Adrenal gland (tissue), 12 donors: ENCODE results near the gene FSD1. TPM values are rescaled to one million over a fixed set of nuclear protein-coding genes. Genes with fewer than 3 reads are reported as not detected.
"Not testable (repeated sequence)": the region's sequence is repeated elsewhere in the genome, so short reads cannot be mapped to it uniquely, and the experiment has no call there.

Experiments used
- DNase-seq, 7 donors: peaks; one replicate each; pipeline ENCODE4 v3.0.0-alpha.2; 2019 to 2020
- H3K27ac ChIP-seq, 5 donors: fragments of 200-600 bp; sonication (generic) in 4 of 5; 1 replicate in 3 of 5; 2 replicates in 2 of 5; pipeline versions ENCODE4 v1.5.1 to v1.8.0; 2016 to 2020; ENCODE audit warnings: mild to moderate bottlenecking in 1 of 5
- H3K27me3 ChIP-seq: fragments of 200-600 bp; 2 replicates; pipeline ENCODE4 v1.8.0; 2021
- H3K36me3 ChIP-seq, 2 donors: fragments of 200-600 bp; replicated peaks in 1 of 2; 1 replicate in 1 of 2; 2 replicates in 1 of 2; pipeline versions ENCODE4 v1.5.1 to v1.8.0; 2018 to 2022
- H3K4me1 ChIP-seq, 2 donors: fragments of 200-600 bp; replicated peaks in 1 of 2; 1 replicate in 1 of 2; 2 replicates in 1 of 2; pipeline versions ENCODE4 v1.5.1 to v1.8.0; 2018 to 2021
- H3K4me3 ChIP-seq, 4 donors: fragments of 200-600 bp; sonication (generic) in 3 of 4; one replicate each; pipeline ENCODE4 v1.5.1; 2016 to 2018
- H3K9me3 ChIP-seq, 3 donors: fragments of 200-600 bp; sonication (generic) in 1 of 3; replicated peaks in 1 of 3; 1 replicate in 2 of 3; 2 replicates in 1 of 3; pipeline versions ENCODE4 v1.5.1 to v1.8.0; 2016 to 2021
- POLR2A ChIP-seq, 2 donors: fragments of 450-650 bp; IDR thresholded peaks; one replicate each; pipeline ENCODE4 v1.6.1; 2017; ENCODE audit warnings: antibody characterized with exemption in 2 of 2, mild to moderate bottlenecking in 2 of 2, moderate library complexity in 1 of 2
- WGBS, 4 donors: extraction: QIAGEN DNeasy Blood & Tissue Kit in 2 of 4; methylation state at CpG; one replicate each; pipeline versions ENCODE4 v1.1.5 to v1.1.7; 2013 to 2017; 5-methylcytosine and 5-hydroxymethylcytosine counted together
- intact Hi-C, 2 donors: fragments of 100-400 bp; cut with DNase I; formaldehyde crosslinking; loops; one replicate each; pipeline versions ENCODE4 v1.14.1 to v1.15.0; 2022 to 2023
- polyA plus RNA-seq, 3 donors: library from polyadenylated mRNA; stranded (reverse); fragments of 200-250 nt in 2 of 3; fragments of 350-450 nt in 1 of 3; fragmentation: Illumina TruSeq in 1 of 3; extraction: RNeasy Lipid Tissue Mini Kit (QIAGEN cat#74804) in 1 of 3; gene quantifications; one replicate each; pipeline ENCODE4 v1.2.3, GENCODE V29; 2013 to 2014
- total RNA-seq, 9 donors: library from RNA; depleted of rRNA in 4 of 9; stranded (reverse); fragments of >200 nt in 4 of 9; fragments of 120-200 nt in 1 of 9; fragmentation: NEBNext Ultra II Directional in 1 of 9; extraction: Animal tissue kit (Norgen Biotek cat#: 25700) in 1 of 9; gene quantifications; one replicate each; pipeline versions ENCODE4 v1.1.0 to v1.2.4, GENCODE V29; 2013 to 2023
- TF ChIP-seq, protein P1 (sequence below), 6 experiments: fragments of 450-650 bp in 4 of 6; fragments of 200-600 bp in 2 of 6; sonication (generic) in 1 of 6; IDR thresholded peaks; 1 replicate in 5 of 6; 2 replicates in 1 of 6; pipeline versions ENCODE4 v1.5.1 to v1.8.0; 2016 to 2021; ENCODE audit warnings: antibody characterized with exemption in 6 of 6, mild to moderate bottlenecking in 2 of 6, moderate library complexity in 1 of 6
- donor health status: healthy with polysubstance abuse.
- donor health status: Bipolar disorder and iron deficiency.
- donor health status: DM: yes; HTN: yes; CAD: no.
- donor health status: DM: no; HTN: no; CAD: no.
- donor health status: DM: no; HTN: no; CAD: no.
- donor health status: DM: yes; HTN: yes; CAD: no.

The FSD1 gene
- total and polyA plus RNA-seq, 12 donors: 0.34 to 7.2 (median 1.2) TPM; not detected in 3

DNA sequence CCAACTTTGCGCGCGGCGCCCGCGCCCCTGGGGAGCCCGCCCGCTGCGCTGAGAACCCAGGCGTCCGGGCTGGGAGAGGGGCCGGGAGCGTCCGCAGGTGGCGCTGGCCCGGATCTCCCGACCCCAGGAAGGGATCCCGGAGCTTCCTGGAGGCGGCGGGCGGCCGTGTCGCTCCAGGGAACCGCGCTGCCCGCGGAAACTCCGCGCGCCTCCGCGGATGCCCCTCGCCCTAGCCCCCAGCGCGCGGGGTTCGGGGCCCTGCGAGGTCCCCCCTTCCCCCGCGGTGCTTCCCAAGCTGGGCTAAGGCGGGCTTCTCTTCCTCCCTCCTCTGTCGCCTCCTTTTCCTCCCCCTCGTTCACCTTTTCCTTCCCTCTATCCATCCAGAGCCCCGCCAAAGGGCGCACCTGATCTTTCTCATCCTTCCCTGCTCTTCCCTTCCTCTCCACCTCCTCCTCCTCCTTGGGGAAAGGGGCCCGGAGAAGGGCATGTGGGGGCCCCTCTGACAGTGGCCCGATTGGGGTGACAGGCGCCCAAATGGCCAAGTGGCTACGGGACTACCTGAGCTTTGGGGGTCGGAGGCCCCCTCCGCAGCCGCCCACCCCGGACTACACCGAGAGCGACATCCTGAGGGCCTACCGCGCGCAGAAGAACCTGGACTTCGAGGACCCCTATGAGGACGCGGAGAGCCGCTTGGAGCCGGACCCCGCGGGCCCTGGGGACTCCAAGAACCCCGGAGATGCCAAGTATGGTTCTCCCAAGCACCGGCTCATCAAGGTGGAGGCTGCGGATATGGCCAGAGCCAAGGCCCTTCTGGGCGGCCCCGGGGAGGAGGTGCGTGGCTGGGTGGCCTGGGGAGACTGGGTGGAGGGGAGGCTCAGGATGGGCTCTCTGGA lies 24.6 kb upstream of the FSD1 start:
- intact Hi-C loops: no loop called here
- Histone ChIP-seq H3K27me3 (peaks cover 25% of the 10 kb centered on the region), H3K9me3 (no peaks in the 10 kb centered on the region), H3K27ac (no peak overlapping the region), H3K36me3 (no peaks in the 10 kb centered on the region), H3K4me3 (peak overlapping the region in 2 of 4 donors; percentile 6 to 41), H3K4me1 (peaks cover 9 to 12% of the 10 kb centered on the region in 2 donors)
- TF ChIP-seq, protein P1, sequence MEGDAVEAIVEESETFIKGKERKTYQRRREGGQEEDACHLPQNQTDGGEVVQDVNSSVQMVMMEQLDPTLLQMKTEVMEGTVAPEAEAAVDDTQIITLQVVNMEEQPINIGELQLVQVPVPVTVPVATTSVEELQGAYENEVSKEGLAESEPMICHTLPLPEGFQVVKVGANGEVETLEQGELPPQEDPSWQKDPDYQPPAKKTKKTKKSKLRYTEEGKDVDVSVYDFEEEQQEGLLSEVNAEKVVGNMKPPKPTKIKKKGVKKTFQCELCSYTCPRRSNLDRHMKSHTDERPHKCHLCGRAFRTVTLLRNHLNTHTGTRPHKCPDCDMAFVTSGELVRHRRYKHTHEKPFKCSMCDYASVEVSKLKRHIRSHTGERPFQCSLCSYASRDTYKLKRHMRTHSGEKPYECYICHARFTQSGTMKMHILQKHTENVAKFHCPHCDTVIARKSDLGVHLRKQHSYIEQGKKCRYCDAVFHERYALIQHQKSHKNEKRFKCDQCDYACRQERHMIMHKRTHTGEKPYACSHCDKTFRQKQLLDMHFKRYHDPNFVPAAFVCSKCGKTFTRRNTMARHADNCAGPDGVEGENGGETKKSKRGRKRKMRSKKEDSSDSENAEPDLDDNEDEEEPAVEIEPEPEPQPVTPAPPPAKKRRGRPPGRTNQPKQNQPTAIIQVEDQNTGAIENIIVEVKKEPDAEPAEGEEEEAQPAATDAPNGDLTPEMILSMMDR (IDR thresholded peaks at IDR 0.05): no peak
- no peak for TF ChIP-seq POLR2A (IDR thresholded peaks at IDR 0.05)
- 1 to 3% (median 2%) methylated on average over 11 to 71 of the region's 71 CpGs for WGBS, 4 donors
- no peak for DNase-seq

DNA sequence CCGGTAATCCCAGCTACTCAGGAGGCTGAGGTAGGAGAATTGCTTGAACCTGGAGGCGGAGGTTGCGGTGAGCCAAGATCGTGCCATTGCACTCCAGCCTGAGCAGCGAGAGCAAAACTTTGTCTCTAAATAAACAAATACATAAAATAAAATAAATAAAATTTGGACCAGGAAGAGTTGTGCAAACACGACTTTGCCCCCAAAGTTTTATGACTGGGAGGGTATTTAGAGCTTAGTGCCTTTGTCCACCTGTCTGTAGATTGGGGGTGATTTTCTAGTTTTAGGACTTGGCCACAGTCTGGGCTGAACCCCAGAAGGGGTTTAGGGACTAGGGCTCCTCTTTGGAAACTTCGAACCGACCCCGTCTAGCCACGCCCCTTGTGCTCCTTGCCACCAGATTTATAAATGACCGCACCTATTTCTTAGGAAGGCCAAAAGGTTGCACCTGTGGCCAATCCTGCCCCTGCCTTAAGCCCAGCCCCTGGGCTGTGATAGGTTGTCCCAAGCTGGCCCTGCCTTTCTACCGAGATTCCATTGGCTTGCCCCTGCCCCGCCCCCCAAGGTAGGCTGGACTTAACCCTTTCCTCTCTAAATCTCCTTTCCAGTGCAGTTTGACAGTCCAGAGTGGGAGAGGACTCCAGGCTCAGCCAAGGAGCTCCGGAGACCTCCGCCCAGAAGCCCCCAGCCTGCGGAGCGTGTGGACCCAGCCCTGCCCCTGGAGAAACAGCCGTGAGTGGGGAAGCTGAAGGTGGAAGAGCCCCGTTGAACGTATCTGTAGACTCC lies 20.0 kb upstream of the FSD1 start:
- intact Hi-C loops: no loop called here
- 35 to 46% (median 38%) methylated on average over 16 to 20 of the region's 20 CpGs for WGBS, 4 donors
- DNase-seq: no peak
- no peak overlapping the region for H3K27ac ChIP-seq
- H3K4me1 ChIP-seq: peaks cover 3 to 5% of the 10 kb centered on the region in 2 donors
- no peaks in the 10 kb centered on the region for H3K9me3 ChIP-seq
- H3K27me3 ChIP-seq: peaks cover 15% of the 10 kb centered on the region
- H3K36me3 ChIP-seq: no peaks in the 10 kb centered on the region
- TF ChIP-seq POLR2A (IDR thresholded peaks at IDR 0.05): no peak
- TF ChIP-seq, protein P1 (IDR thresholded peaks at IDR 0.05): no peak
- no peak overlapping the region for H3K4me3 ChIP-seq

DNA sequence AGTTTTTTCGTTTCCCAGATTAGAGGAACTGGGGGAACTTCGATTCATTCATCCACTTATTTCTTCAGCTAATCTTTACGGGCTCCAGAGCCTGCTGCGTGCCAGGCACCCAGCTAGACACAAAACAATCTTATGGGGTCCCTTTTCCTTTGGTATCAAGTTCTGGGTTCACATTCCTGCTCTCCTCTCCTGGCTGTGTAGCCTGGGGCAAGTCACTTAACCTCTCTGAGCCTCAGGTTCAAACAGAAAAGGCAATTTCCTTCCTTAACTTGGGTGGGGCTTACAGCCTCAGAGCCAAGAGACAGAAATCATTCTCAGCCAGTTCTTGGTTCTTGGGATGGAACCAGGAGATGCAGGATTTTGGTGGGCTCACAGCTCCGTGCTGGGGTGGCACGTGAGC lies 19.4 kb upstream of the FSD1 start:
- H3K36me3 ChIP-seq: no peaks in the 10 kb centered on the region
- H3K27ac ChIP-seq: no peak overlapping the region
- H3K27me3 ChIP-seq: peaks cover 9% of the 10 kb centered on the region
- intact Hi-C loops: no loop called here
- 63 to 76% (median 66%) methylated on average over 5 to 6 of the region's 6 CpGs for WGBS, 4 donors
- no peak for DNase-seq
- TF ChIP-seq, protein P1 (IDR thresholded peaks at IDR 0.05): no peak
- no peak for TF ChIP-seq POLR2A (IDR thresholded peaks at IDR 0.05)
- no peaks in the 10 kb centered on the region for H3K9me3 ChIP-seq
- no peak overlapping the region for H3K4me3 ChIP-seq
- no peaks in the 10 kb centered on the region for H3K4me1 ChIP-seq

- DNase-seq, H3K4me3 ChIP-seq, H3K36me3 ChIP-seq, H3K27ac ChIP-seq, H3K27me3 ChIP-seq, H3K9me3 ChIP-seq, H3K4me1 ChIP-seq, intact Hi-C loops: not testable (repeated sequence)
- WGBS, 4 donors: 89 to 91% (median 89%) methylated on average over 4 of the region's 4 CpGs
Measured at GRCh38 chr19:4286141-4286540, 18.3 kb upstream of the FSD1 start.
